Measurements from ENCODE around the gene H2BK1. TPM values are rescaled to one million over a fixed set of nuclear protein-coding genes. Genes with fewer than 3 reads are reported as not detected.
A peak's percentile ranks its signal among the peaks of the same experiment; 100 is the strongest.

Gene H2BK1
- polyA plus RNA-seq, 1 experiment, result not detected

GRCh38 chr7:151174246-151175046 is 35.8 kb downstream of the H2BK1 start:
- H3K27ac ChIP-seq (ENCODE audit: low read depth, low read length), result no peak overlapping the region
- no peak for DNase-seq (ENCODE audit: low read depth, low spot score)
- ChIA-PET POLR2A (no interaction called here), CTCF (interaction anchor here (0.6 kb wide), 1 partner anchor 135 kb away, joined by 7 read pairs; no protein-coding TSS in a partner anchor)
- H3K4me3 ChIP-seq (ENCODE audit: low read depth, low read length), result no peak overlapping the region
- TF ChIP-seq, protein P1, sequence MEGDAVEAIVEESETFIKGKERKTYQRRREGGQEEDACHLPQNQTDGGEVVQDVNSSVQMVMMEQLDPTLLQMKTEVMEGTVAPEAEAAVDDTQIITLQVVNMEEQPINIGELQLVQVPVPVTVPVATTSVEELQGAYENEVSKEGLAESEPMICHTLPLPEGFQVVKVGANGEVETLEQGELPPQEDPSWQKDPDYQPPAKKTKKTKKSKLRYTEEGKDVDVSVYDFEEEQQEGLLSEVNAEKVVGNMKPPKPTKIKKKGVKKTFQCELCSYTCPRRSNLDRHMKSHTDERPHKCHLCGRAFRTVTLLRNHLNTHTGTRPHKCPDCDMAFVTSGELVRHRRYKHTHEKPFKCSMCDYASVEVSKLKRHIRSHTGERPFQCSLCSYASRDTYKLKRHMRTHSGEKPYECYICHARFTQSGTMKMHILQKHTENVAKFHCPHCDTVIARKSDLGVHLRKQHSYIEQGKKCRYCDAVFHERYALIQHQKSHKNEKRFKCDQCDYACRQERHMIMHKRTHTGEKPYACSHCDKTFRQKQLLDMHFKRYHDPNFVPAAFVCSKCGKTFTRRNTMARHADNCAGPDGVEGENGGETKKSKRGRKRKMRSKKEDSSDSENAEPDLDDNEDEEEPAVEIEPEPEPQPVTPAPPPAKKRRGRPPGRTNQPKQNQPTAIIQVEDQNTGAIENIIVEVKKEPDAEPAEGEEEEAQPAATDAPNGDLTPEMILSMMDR (IDR thresholded peaks at IDR 0.05; ENCODE audit: low read depth, low read length), result no peak
- peaks cover 54% of the 10 kb centered on the region for H3K27me3 ChIP-seq (ENCODE audit: control insufficient read depth, insufficient read depth, low read length)
- H3K9me3 ChIP-seq (ENCODE audit: control insufficient read depth, insufficient read depth, low read length), result peaks cover 21% of the 10 kb centered on the region

- no peak overlapping the region for H3K4me3 ChIP-seq (ENCODE audit: low read depth, low read length)
- ChIA-PET POLR2A (no interaction called here), CTCF (no interaction called here)
- TF ChIP-seq, protein P1 (IDR thresholded peaks at IDR 0.05; ENCODE audit: low read depth, low read length), result no peak
- no peak overlapping the region for H3K27ac ChIP-seq (ENCODE audit: low read depth, low read length)
- DNase-seq (ENCODE audit: low read depth, low spot score), result no peak
- H3K9me3 ChIP-seq (ENCODE audit: control insufficient read depth, insufficient read depth, low read length), result peaks cover 21% of the 10 kb centered on the region
- peaks cover 54% of the 10 kb centered on the region for H3K27me3 ChIP-seq (ENCODE audit: control insufficient read depth, insufficient read depth, low read length)
These were observed 36.7 kb downstream of the H2BK1 start for GRCh38 chr7:151173386-151174245.

- peaks cover 21% of the 10 kb centered on the region for H3K9me3 ChIP-seq (ENCODE audit: control insufficient read depth, insufficient read depth, low read length)
- DNase-seq (ENCODE audit: low read depth, low spot score), result peak; percentile 13
- H3K27ac ChIP-seq (ENCODE audit: low read depth, low read length), result no peak overlapping the region
- CTCF ChIA-PET, result interaction anchor here (0.6 to 1.3 kb wide), 20 partner anchors 9 to 274 kb away, joined by 3 to 21 read pairs (median 4); no protein-coding TSS in a partner anchor
- peaks cover 54% of the 10 kb centered on the region for H3K27me3 ChIP-seq (ENCODE audit: control insufficient read depth, insufficient read depth, low read length)
- no peak overlapping the region for H3K4me3 ChIP-seq (ENCODE audit: low read depth, low read length)
- TF ChIP-seq, protein P1 (IDR thresholded peaks at IDR 0.05; ENCODE audit: low read depth, low read length), result peak; percentile 100
- POLR2A ChIA-PET, result no interaction called here
These were observed 37.8 kb downstream of the H2BK1 start for GRCh38 chr7:151172273-151173141.

- no peak for DNase-seq (ENCODE audit: low read depth, low spot score)
- H3K27ac ChIP-seq (ENCODE audit: low read depth, low read length), result no peak overlapping the region
- POLR2A ChIA-PET, result no interaction called here
- TF ChIP-seq, protein P1 (IDR thresholded peaks at IDR 0.05; ENCODE audit: low read depth, low read length), result no peak
- no peak overlapping the region for H3K4me3 ChIP-seq (ENCODE audit: low read depth, low read length)
- CTCF ChIA-PET, result interaction anchor here (1.0 to 1.2 kb wide), 4 partner anchors 15 to 31 kb away, joined by 3 to 4 read pairs (median 3); no protein-coding TSS in a partner anchor
- peaks cover 11% of the 10 kb centered on the region for H3K9me3 ChIP-seq (ENCODE audit: control insufficient read depth, insufficient read depth, low read length)
- H3K27me3 ChIP-seq (ENCODE audit: control insufficient read depth, insufficient read depth, low read length), result peaks cover 61% of the 10 kb centered on the region
These were observed 41.5 kb downstream of the H2BK1 start for GRCh38 chr7:151168787-151169162.
